KBM-7 (cell line): ENCODE measurements around the gene OPA3.
"Not testable (repeated sequence)": the region's sequence is repeated elsewhere in the genome, so short reads cannot be mapped to it uniquely, and the experiment has no call there.

ENCODE experiments used
- DNase-seq: peaks from one replicate; pipeline ENCODE4 v3.0.0-alpha.2; 2015
- in situ Hi-C: fragments of 300-500 bp; cut with MboI; formaldehyde crosslinking; loops from 2 replicates; pipeline ENCODE4 v1.14.3; 2020; ENCODE audit warnings: low sequenced_read_pairs, low pct_unique_long_range_greater_than_20kb, mixed read lengths

OPA3 gene

DNA sequence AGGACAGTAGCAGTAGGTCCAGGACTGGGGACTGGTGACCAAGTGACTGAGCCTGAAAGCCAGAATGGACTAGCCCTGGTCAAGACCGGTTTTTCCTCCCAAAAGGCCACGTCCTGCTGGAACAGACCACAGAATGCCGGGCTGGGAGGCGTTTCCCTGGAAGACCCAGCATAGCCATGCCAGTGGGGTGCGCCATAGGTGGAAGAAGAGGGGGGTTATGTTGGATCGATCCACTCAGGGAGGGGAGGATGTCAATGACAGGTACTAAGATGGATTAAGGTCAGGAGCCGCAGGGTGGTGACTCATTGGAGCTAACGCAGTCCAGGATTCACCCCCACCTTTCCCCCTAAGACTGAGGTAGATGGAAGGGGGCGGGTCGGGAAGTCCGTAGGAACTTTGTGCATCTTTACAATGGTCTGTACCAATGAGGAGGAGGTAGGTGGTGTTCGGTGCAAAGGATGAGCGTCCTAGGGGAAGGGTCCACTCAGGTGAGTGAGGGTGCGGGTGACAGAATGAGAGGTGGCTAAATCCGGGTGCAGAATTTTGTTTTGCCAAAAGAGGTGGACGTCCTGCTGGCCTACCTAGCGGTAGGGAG lies 56.4 kb downstream of the OPA3 start:
- in situ Hi-C loops, result no loop called here
- no peak for DNase-seq

DNA sequence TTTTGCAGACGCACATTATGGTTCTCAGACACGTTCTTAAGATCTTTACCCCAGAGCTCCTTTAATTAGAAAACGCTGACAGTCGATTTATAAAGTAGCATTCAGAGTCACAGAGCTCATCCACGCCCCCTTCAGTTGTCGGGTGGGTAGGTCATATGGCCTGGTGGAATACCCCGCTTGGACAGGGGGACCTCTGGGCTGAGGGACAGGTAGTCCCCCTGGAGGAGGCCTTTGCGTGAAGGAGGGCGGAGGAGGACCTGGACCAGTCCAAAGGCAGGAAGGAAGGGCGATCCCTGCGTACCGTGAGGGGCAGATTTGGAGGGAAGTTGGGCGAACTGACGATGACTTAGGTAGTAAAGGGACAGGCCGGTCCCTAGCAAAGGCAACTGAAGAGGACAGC lies 56.9 kb downstream of the OPA3 start:
- in situ Hi-C loops, result no loop called here
- no peak for DNase-seq

DNA sequence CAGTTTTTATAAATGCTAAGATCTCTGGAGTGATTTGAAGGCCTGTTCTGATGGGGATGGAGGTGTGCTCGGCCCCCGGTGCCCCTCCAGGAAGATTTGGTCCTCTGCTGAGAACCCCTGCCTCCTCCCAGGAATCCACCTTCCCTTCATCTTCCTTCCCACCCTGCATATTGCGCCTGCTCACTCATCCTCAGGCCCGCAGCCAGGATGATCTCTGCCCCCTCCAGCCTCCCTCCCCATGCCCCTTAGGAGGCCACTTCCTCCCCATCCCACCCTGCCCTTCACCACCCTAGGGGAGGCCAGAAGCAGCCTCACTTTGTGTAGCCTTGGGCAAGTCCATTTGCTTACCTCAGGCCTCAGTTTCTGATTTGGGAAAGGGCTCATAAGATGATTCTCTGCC lies 57.6 kb downstream of the OPA3 start:
- in situ Hi-C loops, result no loop called here
- DNase-seq, result no peak

DNA sequence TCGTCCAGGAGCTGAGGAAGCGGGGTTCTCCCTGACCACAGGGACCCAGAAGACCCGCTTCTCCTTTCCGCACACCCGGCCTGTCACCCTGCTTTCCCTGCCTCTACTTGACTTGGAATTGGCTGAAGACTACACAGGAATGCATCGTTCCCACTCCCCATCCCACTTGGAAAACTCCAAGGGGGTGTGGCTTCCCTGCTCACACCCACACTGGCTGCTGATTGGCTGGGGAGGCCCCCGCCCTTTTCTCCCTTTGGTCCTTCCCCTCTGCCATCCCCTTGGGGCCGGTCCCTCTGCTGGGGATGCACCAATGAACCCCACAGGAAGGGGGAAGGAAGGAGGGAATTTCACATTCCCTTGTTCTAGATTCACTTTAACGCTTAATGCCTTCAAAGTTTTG lies 58.5 kb downstream of the OPA3 start:
- in situ Hi-C loops, result no loop called here
- DNase-seq, result peak; percentile 53

DNA sequence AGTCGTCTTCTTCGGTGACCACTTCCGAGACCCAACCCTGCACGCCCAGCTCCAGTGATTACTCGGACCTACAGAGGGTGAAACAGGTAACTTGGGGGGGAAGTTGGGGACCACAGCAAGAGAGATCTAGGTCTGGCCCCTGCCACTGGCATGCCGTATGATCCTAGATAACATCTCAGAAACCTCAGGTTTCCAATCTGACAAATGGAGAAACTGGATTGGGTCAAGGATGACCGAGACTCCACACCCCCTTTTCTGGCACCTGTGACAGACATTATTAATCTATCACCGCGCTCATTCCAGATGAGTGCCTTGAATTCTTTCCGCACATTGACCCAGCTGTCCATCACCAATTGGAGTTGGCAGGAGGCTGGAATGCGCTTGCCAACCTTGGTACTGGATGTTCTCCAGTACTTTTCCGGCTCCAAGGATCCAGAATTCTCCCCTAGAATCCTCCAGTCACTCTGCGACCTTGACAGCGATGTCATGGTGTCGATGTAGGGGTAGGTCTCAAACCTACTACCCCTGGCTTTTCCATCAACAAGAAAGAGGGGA lies 60.0 kb downstream of the OPA3 start:
- no peak for DNase-seq
- in situ Hi-C loops, result no loop called here

DNA sequence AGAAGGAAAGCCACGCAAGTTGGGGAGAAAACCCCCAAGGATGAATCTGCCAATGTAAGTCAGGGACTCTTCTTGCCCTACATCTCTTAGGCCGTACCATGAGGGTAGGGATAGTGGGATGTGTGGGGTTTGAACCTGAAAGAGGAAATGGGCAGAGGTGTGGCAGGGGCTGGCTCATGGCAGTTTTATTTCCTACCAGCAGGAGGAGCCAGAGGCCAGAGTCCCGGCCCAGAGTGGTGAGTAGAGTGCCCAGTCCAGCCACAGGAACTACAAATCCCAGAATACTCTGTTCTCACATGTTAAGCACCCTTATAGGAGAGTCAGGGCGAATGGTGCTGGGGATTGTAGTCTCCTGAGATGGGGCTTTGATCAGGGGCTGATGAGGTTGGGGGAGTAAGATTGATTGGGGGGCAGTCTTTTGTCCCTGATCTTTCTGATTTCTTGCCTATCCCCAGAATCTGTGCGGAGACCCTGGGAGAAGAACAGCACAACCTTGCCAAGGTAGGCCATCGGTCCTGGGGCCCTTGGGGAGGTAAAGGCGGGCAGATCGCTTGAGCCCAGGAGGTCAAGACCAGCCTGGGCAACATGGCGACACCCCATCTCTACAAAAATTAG lies 60.9 kb downstream of the OPA3 start:
- DNase-seq, result peak; percentile 96
- in situ Hi-C loops, result no loop called here

DNA sequence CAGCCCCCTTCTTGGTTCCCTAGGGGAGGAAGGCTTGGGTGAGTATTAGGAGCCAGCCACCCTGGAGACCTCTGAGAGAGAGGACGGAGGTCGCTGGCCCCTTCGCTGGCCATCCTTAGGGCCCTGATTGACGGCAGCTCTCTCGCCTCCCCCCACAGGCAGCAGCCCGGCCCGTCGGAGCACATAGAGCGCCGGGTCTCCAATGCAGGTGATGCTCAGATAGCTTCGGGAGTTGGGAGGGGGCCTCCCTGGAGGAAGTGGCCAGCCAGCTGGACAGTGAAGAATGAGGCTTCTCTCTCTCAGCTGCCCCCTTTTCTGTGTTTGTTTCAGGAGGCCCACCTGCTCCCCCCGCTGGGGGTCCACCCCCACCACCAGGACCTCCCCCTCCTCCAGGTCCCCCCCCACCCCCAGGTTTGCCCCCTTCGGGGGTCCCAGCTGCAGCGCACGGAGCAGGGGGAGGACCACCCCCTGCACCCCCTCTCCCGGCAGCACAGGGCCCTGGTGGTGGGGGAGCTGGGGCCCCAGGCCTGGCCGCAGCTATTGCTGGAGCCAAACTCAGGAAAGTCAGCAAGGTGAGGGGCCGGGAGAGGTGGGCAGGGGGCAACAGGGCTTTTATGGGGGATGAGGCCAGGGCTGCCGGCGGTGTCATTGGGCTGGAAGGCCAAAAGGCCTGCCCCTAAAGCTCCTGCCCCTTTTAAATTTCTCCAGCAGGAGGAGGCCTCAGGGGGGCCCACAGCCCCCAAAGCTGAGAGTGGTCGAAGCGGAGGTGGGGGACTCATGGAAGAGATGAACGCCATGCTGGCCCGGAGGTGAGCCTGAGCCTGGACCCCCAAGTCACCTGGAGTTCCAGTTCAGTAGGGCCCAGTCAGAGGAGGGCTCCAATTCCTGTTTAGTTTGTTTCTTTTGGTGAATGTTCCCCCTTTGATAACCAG lies 62.3 kb downstream of the OPA3 start:
- in situ Hi-C loops, result no loop called here
- no peak for DNase-seq

DNA sequence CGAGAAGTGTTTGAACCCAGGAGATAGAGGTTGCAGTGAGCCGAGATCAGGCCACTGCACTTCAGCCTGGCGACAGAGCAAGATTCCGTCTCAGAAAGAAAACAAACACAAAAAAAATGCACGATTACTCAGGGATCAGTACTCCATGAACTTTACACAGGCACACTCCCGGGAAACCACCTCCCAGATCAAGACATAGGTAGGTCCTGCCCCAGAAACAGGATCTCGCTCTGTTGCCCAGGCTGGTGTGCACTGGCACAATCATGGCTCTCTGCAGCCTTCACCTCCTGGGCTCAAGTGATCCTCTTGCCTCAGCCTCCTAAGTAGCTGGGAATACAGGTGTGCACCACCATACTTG lies 66.2 kb downstream of the OPA3 start:
- DNase-seq, result no peak
- in situ Hi-C loops, result no loop called here

DNA sequence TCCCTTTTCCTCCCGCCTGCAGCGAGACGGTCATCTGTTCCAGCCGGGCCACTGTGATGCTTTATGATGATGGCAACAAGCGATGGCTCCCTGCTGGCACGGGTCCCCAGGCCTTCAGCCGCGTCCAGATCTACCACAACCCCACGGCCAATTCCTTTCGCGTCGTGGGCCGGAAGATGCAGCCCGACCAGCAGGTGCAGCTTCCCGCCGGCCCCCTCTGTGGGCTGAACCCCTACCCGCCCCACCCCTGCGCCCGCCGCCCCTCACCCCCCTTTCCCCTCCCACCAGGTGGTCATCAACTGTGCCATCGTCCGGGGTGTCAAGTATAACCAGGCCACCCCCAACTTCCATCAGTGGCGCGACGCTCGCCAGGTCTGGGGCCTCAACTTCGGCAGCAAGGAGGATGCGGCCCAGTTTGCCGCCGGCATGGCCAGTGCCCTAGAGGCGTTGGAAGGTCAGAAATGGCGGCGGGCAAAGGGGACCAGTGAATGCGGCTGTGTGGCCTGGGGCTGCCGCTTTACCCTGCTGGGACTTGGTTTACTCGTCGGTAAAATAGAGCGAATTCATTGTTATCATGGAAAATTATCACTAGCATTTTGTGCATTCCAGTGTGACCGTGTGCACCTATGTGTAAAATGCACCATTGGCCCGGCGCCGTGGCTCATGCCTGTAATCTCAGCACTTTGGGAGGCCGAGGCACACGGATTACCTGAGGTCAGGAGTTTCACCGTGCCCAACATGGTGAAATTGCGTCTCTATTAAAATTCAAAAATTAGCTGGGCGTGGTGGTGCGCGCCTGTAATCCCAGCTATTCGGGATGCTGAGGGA lies 66.7 kb downstream of the OPA3 start:
- DNase-seq, result no peak
- in situ Hi-C loops, result no loop called here

DNA sequence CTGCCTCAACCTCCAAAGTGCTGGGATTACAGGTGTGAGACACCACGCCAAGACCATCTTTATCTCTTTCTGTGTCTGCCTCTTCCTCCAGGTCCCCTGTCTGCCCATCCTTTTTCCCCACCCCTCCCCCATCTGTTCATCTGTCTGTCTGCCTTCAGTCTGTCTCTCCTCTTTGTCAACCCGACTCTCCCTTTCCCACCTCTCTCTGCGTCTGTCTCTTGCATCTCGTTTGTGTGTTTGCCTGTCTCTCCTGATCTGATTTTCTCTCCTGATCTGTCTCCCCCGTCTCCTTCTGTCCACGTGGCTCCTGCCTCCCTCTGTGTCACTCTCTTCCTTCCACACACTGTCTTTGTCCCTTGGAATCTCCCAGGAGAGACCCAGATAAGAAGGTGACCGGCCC lies 67.4 kb downstream of the OPA3 start:
- in situ Hi-C loops, result no loop called here
- DNase-seq, result no peak

DNA sequence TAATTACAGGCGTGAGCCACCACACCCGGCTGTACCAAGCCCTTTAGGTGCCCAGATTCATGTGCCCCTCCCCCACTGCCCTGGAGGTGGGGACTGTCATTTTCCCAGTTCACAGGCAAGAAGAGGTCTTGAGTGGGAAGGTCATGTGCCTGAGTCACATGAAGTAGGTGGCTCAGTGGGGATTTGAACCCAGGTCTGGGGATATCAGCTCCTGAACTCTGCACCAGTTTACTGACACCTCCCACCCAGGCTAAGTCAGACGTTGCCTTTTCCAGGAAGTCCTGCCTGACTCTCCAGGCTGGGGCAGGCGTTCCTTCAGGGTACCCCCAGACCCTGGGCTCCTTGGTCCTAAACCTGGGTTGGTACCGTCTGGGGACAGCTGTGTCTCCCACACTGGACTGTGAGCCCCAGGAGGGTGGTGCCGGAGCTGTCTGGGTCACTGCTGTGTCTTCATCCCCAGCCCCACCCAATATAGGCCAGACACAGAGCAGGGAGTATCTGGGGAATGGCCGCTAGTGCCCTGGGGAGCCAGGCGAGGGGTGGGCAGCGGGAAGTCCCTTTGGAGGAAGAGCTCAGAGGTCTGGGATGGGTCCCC lies 68.7 kb downstream of the OPA3 start:
- in situ Hi-C loops, result no loop called here

DNA sequence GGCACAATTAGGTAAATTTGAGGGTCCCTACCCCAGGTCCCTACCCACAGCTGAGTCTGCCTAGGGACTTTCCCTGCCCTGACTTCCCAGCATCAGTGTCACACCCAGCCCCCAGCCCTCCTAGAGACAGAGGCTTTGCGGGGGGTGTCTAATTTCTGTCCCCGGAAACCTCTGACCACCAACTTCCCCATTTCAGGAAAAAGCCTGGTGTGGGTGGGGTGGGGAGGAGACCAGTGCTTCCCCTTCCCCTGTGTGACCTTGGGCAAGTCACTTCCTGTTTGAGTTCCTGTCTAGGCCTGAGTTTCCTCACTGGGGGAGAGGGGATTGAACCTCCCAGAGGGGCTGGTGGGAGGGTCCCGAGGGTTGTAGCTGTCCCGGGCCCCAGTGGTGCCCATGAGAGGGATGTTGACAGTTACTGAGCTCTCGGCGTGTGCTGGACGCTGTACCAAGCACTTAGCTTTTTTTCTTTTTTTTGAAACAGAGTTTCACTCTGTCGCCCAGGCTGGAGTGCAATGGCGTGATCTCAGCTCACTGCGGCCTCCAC lies 69.4 kb downstream of the OPA3 start:
- in situ Hi-C loops, result no loop called here
- peak; percentile 95 for DNase-seq

More for the DNA sequence above, 68.7 kb downstream of the OPA3 start:
- DNase-seq, result no peak

DNA sequence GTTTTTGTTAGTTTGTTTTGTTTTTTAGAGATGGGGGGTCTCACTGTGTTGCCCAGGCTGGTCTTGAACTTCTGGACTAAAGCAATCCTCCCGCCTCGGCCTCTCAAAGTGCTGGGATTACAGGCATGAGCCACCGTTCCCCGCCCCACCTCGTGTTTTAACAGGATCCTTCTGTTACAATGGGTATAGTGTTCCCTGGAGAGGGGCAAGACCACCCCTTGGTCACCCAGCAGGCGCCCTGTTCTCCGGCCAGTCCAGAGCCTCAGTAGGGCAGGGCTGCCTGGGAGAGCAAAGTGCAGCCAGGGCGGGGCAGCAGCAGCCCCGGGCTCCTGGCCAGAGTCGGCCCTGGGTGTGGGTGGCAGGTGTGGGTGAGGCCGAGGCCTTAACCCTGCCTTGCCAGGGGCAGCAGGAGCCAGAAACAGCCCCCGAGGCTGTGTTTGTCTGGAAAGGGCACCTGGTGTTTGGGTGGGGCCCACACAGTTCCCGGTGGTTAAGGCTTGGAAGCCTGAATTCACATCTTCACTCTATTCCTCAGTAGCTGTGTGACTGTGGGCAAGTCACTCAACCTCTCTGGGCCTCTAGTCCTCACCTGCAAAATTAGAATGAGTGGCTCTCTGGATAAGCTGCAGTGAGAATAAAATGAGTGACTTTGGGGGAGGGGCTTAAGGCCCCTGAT lies 70.1 kb downstream of the OPA3 start:
- in situ Hi-C loops, result no loop called here
- DNase-seq, result no peak

DNA sequence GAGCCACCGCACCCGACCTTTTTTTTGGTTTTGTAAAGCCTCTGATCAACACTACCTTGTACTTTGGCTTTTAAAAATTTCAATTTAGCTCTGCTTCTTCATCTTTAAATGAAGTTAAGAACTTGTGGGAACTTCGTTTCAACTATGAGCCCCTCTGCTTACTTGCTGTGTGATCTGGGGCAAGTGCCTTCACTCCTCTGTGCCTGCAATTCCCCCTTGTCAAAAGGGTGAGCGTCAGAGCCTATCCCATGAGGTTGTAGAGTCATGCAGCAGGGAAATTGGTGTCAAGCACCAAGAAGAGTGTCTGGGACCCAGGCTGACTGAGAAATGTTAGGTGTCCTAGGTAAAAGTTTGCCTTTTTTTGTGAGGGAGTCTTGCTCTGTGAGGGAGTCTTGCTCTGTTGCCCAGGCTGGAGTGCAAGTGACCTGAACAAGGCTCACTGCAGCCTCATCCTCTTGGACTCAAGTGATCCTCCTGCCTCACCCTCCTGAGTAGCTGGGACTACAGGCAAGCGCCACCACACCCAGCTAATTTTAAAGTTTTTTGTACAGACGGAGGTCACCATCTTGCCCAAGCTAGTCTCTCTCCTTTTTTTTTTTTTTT lies 71.6 kb downstream of the OPA3 start:
- in situ Hi-C loops, result no loop called here
- no peak for DNase-seq

DNA sequence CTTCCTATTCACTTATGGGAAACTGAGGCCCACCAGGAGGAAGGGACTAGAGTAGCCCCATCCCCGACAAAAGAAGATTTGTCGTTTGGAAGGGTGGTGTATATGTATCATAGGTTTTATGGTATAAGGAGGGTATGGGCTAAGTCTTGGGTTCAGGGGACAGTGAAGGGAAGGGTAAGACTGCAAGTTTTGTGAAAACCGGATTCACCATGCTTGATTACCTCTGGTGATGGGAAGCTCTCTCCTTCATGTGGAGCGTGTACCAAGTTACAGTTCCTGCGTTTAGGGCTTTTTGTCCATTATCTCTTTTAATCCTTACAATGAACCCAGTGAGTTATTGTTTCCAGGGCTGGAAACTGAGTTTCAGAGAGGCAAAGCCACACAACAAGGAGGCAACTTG lies 73.5 kb downstream of the OPA3 start:
- DNase-seq, result no peak
- in situ Hi-C loops, result no loop called here

DNA sequence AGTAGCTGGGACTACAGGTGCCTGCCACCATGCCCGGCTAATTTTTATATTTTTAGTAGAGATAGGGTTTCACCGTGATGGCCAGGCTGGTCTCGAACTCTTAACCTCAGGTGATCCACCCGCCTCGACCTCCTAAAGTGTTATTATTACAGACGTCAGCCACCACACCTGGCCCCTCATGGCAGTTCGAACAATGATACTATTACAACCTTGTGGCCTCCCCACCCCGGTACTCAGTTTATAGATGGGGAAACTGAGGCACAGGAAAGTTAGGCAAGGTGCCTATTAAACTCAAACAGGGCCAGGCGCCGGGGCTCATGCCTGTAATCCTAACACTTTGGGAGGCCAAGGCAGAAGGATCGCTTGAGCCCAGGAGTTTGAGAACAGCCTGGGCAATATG lies 74.2 kb downstream of the OPA3 start:
- in situ Hi-C loops, DNase-seq: not testable (repeated sequence)

DNA sequence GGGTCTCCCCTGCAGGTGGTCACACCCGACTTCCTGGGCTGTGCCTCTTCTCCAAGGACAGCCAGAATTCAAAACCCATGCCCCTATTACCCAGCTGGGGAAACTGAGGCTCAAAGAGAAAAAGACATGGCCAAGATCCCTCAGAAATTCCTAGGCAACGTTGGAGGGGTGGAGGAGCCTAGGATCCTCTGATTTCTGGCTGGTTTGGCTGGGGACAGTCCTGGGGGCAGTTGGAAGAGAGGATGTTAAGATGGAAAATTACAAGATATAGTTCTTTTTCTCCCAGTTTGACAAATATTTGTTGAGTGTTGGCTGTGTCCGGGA lies 74.9 kb downstream of the OPA3 start:
- no peak for DNase-seq
- in situ Hi-C loops, result no loop called here
